ENCODE data around the gene ILKAP.

- TF ChIP-seq EZH2 (IDR thresholded peaks at IDR 0.05; ENCODE audit: insufficient read depth, poor library complexity, severe bottlenecking) (no peak), EZH2phosphoT487 (IDR thresholded peaks at IDR 0.05; ENCODE audit: insufficient read depth, low read depth) (no peak)
Measured at GRCh38 chr2:238167761-238168160, 35.7 kb downstream of the ILKAP start.

Measured in GM23248 (cell line).